ENCODE results near the gene SPTAN1. TPM values are rescaled to one million over a fixed set of nuclear protein-coding genes. Genes with fewer than 3 reads are reported as not detected.
"Not testable (repeated sequence)": the region's sequence is repeated elsewhere in the genome, so short reads cannot be mapped to it uniquely, and the experiment has no call there.

SPTAN1 gene
- polyA plus RNA-seq, 2 of the 4 experiments (the other 2 are of a cell fraction), result 104 to 122 TPM

- ATAC-seq, result peak in 1 of 2 experiments; percentile 20; a peak in 3 of 6 replicates
- H3K4me3 ChIP-seq, result no peak overlapping the region
- no peak for DNase-seq (ENCODE audit: low read depth in 1 of 2, low spot score in 1 of 2)
- 76% methylated on average over 12 of the region's 12 CpGs for WGBS (ENCODE audit: missing lambda C conversion rate)
- peaks cover 16% of the 10 kb centered on the region for H3K4me1 ChIP-seq
- H3K4me2 ChIP-seq, result no peak overlapping the region
- FAIRE-seq, result no peak
- TF ChIP-seq ZFP36 (IDR thresholded peaks at IDR 0.05; ENCODE audit: borderline replicate concordance, partially characterized antibody) (peak; percentile 38), KDM5A (IDR thresholded peaks at IDR 0.05) (no peak)
- POLR2A ChIA-PET, result interaction anchor here (1.5 kb wide), 1 partner anchor 8 kb away, joined by 6 read pairs; no protein-coding TSS in a partner anchor
- CTCF ChIA-PET, result interaction anchor here (1.0 to 4.1 kb wide), 3 partner anchors 8 to 174 kb away, joined by 3 to 41 read pairs (median 6); partner anchors contain the start of gene ENDOG
- H3K9me3 ChIP-seq, result no peaks in the 10 kb centered on the region
- peak overlapping the region in 1 of 2 experiments; percentile 64; a peak in 3 of 6 replicates for H3K27ac ChIP-seq
Observed at GRCh38 chr9:128643519-128644300, 91.3 kb downstream of the SPTAN1 start.

- peak; percentile 92 to 95 for ATAC-seq
- H3K4me3 ChIP-seq, H3K4me2 ChIP-seq, FAIRE-seq, H3K4me1 ChIP-seq, POLR2A ChIA-PET, H3K27ac ChIP-seq, H3K9me3 ChIP-seq: not testable (repeated sequence)
- DNase-seq (ENCODE audit: low read depth in 1 of 2, low spot score in 1 of 2), result peak in 1 of 2 experiments; percentile 73
- peak; percentile 63 to 72 for TF ChIP-seq RAD21 (conservative IDR thresholded peaks at IDR 0.05 in 1 of 2, IDR thresholded peaks at IDR 0.05 in 1 of 2)
- peak; percentile 26; the same call in 1 of the 3 replicates for TF ChIP-seq SMC3 (IDR thresholded peaks at IDR 0.05)
- TF ChIP-seq CTCF (IDR thresholded peaks at IDR 0.05), result peak; percentile 43
- CTCF ChIA-PET, result interaction anchor here (0.7 to 2.3 kb wide), 6 partner anchors 10 to 85 kb away, joined by 3 to 25 read pairs (median 4); no protein-coding TSS in a partner anchor
- 88% methylated on average over 8 of the region's 9 CpGs for WGBS (ENCODE audit: missing lambda C conversion rate)
Observed at GRCh38 chr9:128648206-128648605, 95.8 kb downstream of the SPTAN1 start.

GRCh38 chr9:128651798-128652197, 99.4 kb downstream of the SPTAN1 start:
- WGBS (ENCODE audit: missing lambda C conversion rate), result 94% methylated on average over 5 of the region's 5 CpGs
- Histone ChIP-seq H3K9me3 (no peaks in the 10 kb centered on the region), H3K4me1 (peaks cover 4% of the 10 kb centered on the region; the same call in 1 of the 3 replicates), H3K4me3 (no peak overlapping the region), H3K4me2 (no peak overlapping the region), H3K27ac (no peak overlapping the region)
- ChIA-PET CTCF (interaction anchor here (0.7 to 0.9 kb wide), 2 partner anchors 16 to 130 kb away, joined by 3 to 6 read pairs; no protein-coding TSS in a partner anchor), POLR2A (interaction anchor here (0.6 kb wide), 1 partner anchor 253 kb away, joined by 4 read pairs; no protein-coding TSS in a partner anchor)
- TF ChIP-seq ATOH8 (CRISPR knock-in tag; IDR thresholded peaks at IDR 0.05; ENCODE audit: low read depth), result no peak
- no peak for TF ChIP-seq HOXB13 (CRISPR knock-in tag; IDR thresholded peaks at IDR 0.05; ENCODE audit: low read depth)
- TF ChIP-seq CBX2 (IDR thresholded peaks at IDR 0.05; ENCODE audit: borderline replicate concordance, low read depth), result no peak
- no peak for TF ChIP-seq RFX5 (IDR thresholded peaks at IDR 0.05)
- TF ChIP-seq JUNB (IDR thresholded peaks at IDR 0.05), result no peak
- no peak for TF ChIP-seq BHLHE40 (IDR thresholded peaks at IDR 0.05; ENCODE audit: low read depth, low read length)
- no peak for TF ChIP-seq MAFK (IDR thresholded peaks at IDR 0.05; ENCODE audit: partially characterized antibody)
- no peak for TF ChIP-seq CHD4 (IDR thresholded peaks at IDR 0.05; ENCODE audit: borderline replicate concordance)
- no peak for TF ChIP-seq E2F6 (IDR thresholded peaks at IDR 0.05; ENCODE audit: borderline replicate concordance, low read depth)
- TF ChIP-seq ZC3H11A (IDR thresholded peaks at IDR 0.05), result no peak
- TF ChIP-seq SREBF2 (IDR thresholded peaks at IDR 0.05), result no peak
- no peak for TF ChIP-seq RAD21 (conservative IDR thresholded peaks at IDR 0.05 in 1 of 2, IDR thresholded peaks at IDR 0.05 in 1 of 2)
- no peak for TF ChIP-seq POLR2A (IDR thresholded peaks at IDR 0.05; ENCODE audit: low read length)
- no peak for TF ChIP-seq NFE2L2 (conservative IDR thresholded peaks at IDR 0.05; ENCODE audit: low read length)
- TF ChIP-seq KDM5A (IDR thresholded peaks at IDR 0.05), result no peak
- TF ChIP-seq FOSB (CRISPR knock-in tag; IDR thresholded peaks at IDR 0.05), result no peak
- no peak for TF ChIP-seq TP53 (CRISPR knock-in tag; IDR thresholded peaks at IDR 0.05)
- no peak for TF ChIP-seq KDM1A (IDR thresholded peaks at IDR 0.05; ENCODE audit: low read depth)
- no peak for DNase-seq (ENCODE audit: low read depth in 1 of 2, low spot score in 1 of 2)
- FAIRE-seq, result no peak
- no peak for ATAC-seq

Measured in A549 (cell line).